GM12801 (cell line): ENCODE results near the gene ZNF513.

Experiments
- TF ChIP-seq, protein P1 (sequence below): IDR thresholded peaks from one replicate; pipeline ENCODE4 v1.5.1; 2011; ENCODE audit warnings: control low read depth; ENCODE audit not compliant: insufficient read length; ENCODE audit errors: extremely low read depth

ZNF513 gene

DNA sequence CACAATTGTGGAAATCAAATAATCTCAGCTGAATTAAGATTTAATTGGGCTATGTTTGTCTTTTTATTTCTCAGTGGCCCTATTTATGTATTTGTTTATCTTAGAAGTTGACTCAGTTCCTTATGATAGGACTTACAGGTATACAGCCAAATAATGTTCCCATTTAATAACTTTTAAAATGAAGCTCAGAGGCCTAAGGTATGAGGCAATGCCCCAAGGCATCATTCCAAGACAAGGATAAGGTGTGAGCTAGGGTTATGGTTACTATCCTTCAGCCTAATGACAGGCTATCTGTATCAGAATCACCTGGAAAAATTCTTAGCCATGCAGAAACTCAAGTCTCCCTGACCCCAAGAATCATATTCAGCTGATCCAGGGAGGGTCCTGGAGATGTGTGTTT lies 40.5 kb upstream of the ZNF513 start:
- TF ChIP-seq, protein P1, sequence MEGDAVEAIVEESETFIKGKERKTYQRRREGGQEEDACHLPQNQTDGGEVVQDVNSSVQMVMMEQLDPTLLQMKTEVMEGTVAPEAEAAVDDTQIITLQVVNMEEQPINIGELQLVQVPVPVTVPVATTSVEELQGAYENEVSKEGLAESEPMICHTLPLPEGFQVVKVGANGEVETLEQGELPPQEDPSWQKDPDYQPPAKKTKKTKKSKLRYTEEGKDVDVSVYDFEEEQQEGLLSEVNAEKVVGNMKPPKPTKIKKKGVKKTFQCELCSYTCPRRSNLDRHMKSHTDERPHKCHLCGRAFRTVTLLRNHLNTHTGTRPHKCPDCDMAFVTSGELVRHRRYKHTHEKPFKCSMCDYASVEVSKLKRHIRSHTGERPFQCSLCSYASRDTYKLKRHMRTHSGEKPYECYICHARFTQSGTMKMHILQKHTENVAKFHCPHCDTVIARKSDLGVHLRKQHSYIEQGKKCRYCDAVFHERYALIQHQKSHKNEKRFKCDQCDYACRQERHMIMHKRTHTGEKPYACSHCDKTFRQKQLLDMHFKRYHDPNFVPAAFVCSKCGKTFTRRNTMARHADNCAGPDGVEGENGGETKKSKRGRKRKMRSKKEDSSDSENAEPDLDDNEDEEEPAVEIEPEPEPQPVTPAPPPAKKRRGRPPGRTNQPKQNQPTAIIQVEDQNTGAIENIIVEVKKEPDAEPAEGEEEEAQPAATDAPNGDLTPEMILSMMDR: no peak

DNA sequence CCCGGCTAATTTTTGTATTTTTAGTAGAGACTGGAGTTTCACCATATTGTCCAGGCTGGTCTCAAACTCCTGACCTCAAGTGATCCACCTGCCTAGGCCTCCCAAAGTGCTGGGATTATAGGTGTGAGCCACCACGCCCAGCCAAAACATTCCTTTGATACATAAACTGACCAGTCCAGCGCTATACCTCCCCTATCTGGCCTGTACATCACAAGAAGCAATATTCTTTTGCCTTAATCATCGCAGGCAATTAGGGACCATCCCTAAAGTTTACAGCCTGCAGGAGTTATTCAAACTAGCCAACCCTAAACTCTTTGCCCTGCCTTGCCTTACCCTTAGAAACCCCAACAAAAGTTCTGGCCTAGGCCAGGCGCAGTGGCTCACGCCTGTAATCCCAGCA lies 35.6 kb upstream of the ZNF513 start:
- TF ChIP-seq, protein P1: no peak

DNA sequence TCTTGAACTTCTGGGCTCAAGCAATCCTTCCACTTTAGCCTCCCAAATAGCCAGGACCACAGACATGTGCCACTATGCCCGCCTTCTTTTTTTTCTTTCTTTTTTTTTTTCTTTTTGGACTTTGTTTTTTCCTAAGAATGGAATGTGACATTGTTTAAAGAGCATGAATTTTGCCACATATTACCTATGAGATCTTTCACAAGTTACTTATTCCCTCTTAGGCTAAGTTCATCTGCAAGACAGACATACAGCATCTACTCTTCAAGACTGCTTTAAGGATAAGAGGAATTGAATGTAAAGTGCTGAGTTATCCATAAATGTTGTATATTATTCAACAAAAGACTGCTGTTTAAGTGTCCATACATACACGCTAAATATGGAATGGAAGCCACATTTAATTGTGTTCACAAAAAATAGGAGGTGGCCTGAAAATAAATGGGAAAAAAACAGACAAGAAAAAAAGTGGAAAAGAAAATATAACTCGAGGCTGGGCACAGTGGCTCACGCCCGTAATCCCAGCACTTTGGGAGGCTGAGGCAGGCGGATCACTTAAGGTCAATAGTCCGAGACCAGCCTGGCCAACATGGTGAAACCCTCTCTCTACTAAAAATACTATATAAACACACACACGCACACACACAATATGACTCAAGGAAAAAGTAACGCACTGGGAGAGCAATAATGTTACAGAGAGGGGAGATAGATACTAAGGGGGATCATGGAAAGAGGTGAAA lies 32.1 kb upstream of the ZNF513 start:
- TF ChIP-seq, protein P1: no peak

DNA sequence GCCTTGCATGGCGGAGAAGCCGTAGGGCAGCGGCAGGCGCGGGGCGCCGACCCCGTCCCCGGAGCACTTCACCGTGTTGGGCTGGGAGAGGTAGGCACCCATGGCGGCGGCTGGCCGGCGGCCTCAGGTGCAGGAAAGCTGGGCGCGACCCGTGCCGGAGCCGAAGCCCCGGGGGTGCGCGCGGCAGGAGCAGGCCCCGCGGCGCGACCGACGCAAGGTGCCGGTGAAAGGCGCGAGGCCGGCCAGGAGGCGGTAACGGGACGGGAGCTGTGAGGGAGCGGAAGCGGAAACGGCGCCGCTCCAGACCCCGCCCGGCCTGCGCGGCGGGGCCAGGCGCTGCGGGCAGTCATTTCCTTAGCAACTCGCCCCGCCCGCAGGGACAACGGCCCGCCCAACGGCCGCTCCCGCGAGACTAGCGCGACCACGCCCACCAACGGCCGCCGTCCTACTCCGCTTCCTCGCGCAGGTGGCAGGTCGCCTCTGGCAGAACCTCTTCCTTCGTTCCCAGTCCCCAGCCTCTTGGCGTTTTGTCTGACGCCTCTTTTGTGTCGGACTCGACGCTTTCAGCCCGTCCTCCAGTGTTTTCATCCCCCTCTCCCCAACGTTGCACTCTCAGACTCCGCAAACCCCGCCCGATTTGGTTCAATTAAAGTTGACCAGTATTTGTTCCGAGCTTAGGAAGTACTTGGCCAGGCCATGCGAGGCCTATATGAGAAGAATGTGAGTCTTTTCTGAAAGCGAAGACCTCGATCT lies 29.0 kb upstream of the ZNF513 start, which contains the start of gene PPM1G:
Gene PPM1G, minus strand, starts transcription at position 271 of the 753 bp plus-strand sequence. Its CDS starts 169 bp downstream, at position 102.
- TF ChIP-seq, protein P1: no peak

DNA sequence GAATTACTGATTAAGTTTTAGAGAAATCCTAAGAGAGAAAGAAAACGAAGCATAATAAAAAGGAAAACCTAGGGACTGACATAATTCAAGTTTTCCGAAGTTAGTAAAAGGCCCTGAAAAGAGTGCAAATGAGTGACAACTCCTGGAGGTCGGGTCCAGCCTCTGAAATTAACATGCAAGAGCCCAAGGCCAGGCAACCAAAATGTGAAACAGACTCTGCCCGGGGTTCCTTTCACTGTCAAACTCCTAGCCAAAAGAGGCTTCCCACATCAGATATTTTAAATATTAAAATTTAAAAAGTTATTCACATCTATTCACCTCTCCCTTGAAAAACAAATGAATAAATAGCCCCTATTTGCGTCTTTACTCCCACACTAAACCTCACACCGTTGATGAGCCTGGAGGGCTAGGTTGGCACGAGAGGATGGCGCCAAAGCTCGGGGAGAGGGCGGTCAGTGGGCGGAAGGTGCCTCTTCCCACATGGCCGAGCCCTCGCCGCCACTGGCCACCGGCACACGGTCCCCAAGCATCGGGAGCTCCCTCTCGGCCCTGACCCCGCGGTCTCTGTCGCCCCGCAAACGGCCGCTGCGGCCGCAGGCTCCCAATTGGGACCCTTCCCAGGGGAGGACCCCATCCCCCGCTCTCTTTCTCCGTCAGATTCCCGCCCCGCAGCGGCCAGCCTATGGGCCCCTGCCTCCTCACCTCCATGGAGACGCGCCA lies 28.2 kb upstream of the ZNF513 start:
- TF ChIP-seq, protein P1: no peak

DNA sequence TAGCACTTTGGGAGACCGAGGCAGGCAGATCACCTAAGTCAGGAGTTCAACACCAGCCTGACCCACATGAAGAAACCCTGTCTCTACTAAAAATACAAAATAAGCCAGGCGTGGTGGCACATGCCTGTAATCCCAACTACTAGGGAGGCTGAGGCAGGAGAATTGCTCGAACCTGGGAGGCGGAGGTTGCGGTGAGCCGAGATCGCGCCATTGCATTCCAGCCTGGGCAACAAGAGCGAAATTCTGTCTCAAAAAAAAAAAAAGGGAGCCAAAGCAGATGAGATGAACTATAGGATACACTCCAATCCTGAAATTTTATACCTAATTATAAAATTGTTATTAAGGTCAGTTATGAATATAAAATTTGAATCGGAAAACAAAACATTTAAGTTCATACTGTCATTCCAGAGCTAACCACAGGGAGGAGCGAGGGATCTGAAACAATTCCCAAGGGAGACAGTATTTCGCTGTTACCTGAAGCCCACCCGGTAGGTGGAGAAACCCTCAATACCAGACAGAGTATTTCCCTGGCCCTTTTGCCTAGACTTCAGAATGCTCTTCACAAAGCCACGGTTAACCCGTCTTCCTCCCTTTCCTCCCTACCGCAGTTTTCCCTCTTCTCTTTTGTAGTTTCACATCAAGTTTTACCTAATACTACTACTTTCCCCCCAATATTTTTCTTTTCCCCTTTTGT lies 27.4 kb upstream of the ZNF513 start:
- TF ChIP-seq, protein P1: no peak
